DOHH2 (cell line): ENCODE data around the gene MYO1H.

Experiments used
- H3F3A ChIP-seq: fragments of 200-600 bp; sonication (generic), shearing (Covaris generic); 2 replicates; pipeline ENCODE4 v1.6.0; 2016; ENCODE audit warnings: antibody characterized with exemption, mild to moderate bottlenecking; ENCODE audit not compliant: control insufficient read depth, insufficient read depth
- H3K27ac ChIP-seq: fragments of 200-600 bp; sonication (generic); 2 replicates; pipeline ENCODE4 v1.5.1; 2014; ENCODE audit warnings: low read depth, mild to moderate bottlenecking, low read length, moderate library complexity
- H3K27me3 ChIP-seq: fragments of 200-600 bp; sonication (generic); 2 replicates; pipeline ENCODE4 v1.6.1; 2014; ENCODE audit warnings: mild to moderate bottlenecking, low read length, mixed read lengths; ENCODE audit not compliant: control insufficient read depth
- H3K36me3 ChIP-seq: fragments of 200-600 bp; sonication (generic); 2 replicates; pipeline ENCODE4 v1.6.1; 2014; ENCODE audit warnings: mild to moderate bottlenecking, low read length, moderate library complexity, mixed read lengths; ENCODE audit not compliant: control insufficient read depth
- H3K4me1 ChIP-seq: fragments of 200-600 bp; sonication (generic); 2 replicates; pipeline ENCODE4 v1.6.1; 2014; ENCODE audit warnings: mild to moderate bottlenecking, low read length, mixed read lengths; ENCODE audit not compliant: control insufficient read depth
- H3K4me2 ChIP-seq: fragments of 200-600 bp; sonication (generic); 2 replicates; pipeline ENCODE4 v1.6.0; 2014; ENCODE audit warnings: mild to moderate bottlenecking, low read length, moderate library complexity
- H3K4me3 ChIP-seq: fragments of 200-600 bp; sonication (generic); 2 replicates; pipeline ENCODE4 v1.5.1; 2014; ENCODE audit warnings: mild to moderate bottlenecking, low read length, mixed read lengths
- H3K79me2 ChIP-seq: fragments of 200-600 bp; sonication (generic); 2 replicates; pipeline ENCODE4 v1.6.1; 2014; ENCODE audit warnings: mild to moderate bottlenecking, low read length, mixed read lengths; ENCODE audit not compliant: control insufficient read depth
- H3K9me2 ChIP-seq: fragments of 200-600 bp; sonication (generic); replicated peaks from 2 replicates; pipeline ENCODE4 v1.6.1; 2014; ENCODE audit warnings: mild to moderate bottlenecking, low read length, mixed read lengths; ENCODE audit not compliant: control insufficient read depth
- H3K9me3 ChIP-seq: fragments of 200-600 bp; sonication (generic); 2 replicates; pipeline ENCODE4 v1.6.1; 2014; ENCODE audit warnings: antibody characterized with exemption, low read length, mixed read lengths; ENCODE audit not compliant: control insufficient read depth, insufficient read depth
- H4K20me1 ChIP-seq: fragments of 200-600 bp; sonication (generic); 2 replicates; pipeline ENCODE4 v1.6.0; 2014; ENCODE audit warnings: low read depth, mild to moderate bottlenecking, antibody characterized with exemption, low read length, moderate library complexity; ENCODE audit not compliant: control insufficient read depth, insufficient read depth
- EZH2phosphoT487 ChIP-seq: fragments of 200-600 bp; sonication (generic); IDR thresholded peaks from 2 replicates; pipeline ENCODE4 v1.6.1; 2017; ENCODE audit warnings: borderline replicate concordance, mild to moderate bottlenecking, antibody characterized with exemption, low read length, moderate library complexity, mixed read lengths
- TF ChIP-seq, protein P1 (sequence below): fragments of 200-600 bp; sonication (generic); IDR thresholded peaks from one replicate; pipeline ENCODE4 v1.5.1; 2014; ENCODE audit warnings: antibody characterized with exemption, mild to moderate bottlenecking, low read depth, low read length; ENCODE audit not compliant: poor library complexity, severe bottlenecking

Gene MYO1H

DNA sequence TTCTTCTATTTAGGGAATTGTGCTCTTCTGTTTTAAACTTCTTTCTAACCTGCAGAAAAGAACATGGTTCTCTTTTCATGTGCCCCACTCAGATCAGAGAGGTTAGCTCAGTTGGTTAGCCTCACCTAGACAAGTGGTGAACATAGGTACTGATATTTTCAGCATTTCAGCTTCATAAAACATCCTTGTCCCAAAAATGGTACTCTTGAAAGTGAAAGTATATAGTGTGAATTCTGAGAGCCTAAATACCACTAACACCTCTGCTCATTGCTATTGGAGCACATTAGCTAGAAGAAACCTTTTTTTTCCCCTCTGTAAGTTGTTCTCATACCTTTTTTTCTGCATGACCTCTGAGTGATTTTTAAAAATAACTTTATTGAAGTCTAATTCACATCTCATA is 147.3 kb downstream of the MYO1H start:
- H3K36me3 ChIP-seq: peaks cover 25% of the 10 kb centered on the region
- no peak overlapping the region for H3K4me2 ChIP-seq
- no peaks in the 10 kb centered on the region for H3F3A ChIP-seq
- no peaks in the 10 kb centered on the region for H3K27me3 ChIP-seq
- no peak overlapping the region for H3K27ac ChIP-seq
- no peaks in the 10 kb centered on the region for H3K4me1 ChIP-seq
- no peaks in the 10 kb centered on the region for H3K79me2 ChIP-seq
- no peaks in the 10 kb centered on the region for H3K9me3 ChIP-seq
- H4K20me1 ChIP-seq: no peaks in the 10 kb centered on the region
- no peak overlapping the region for H3K4me3 ChIP-seq
- TF ChIP-seq EZH2phosphoT487: no peak
- TF ChIP-seq, protein P1, sequence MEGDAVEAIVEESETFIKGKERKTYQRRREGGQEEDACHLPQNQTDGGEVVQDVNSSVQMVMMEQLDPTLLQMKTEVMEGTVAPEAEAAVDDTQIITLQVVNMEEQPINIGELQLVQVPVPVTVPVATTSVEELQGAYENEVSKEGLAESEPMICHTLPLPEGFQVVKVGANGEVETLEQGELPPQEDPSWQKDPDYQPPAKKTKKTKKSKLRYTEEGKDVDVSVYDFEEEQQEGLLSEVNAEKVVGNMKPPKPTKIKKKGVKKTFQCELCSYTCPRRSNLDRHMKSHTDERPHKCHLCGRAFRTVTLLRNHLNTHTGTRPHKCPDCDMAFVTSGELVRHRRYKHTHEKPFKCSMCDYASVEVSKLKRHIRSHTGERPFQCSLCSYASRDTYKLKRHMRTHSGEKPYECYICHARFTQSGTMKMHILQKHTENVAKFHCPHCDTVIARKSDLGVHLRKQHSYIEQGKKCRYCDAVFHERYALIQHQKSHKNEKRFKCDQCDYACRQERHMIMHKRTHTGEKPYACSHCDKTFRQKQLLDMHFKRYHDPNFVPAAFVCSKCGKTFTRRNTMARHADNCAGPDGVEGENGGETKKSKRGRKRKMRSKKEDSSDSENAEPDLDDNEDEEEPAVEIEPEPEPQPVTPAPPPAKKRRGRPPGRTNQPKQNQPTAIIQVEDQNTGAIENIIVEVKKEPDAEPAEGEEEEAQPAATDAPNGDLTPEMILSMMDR: no peak
- no peaks in the 10 kb centered on the region for H3K9me2 ChIP-seq

DNA sequence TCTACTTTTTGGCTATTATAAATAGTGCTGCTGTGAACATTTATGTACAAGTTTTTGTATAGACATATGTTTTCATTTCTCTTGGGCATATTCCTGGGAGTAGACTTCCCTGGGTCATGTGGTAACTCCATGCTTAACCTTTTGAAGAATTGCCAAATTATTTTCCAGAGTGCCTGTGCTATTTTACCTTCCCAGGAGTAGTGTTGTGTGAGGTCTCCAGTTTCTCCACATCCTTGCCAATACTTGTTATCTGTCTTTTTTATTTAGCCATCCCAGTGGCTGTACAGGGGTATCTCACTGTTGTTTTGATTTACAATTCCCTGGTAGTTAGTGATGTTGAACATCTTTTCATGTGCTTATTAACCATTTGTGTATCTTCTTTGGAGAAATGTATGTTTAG is 148.6 kb downstream of the MYO1H start:
- no peaks in the 10 kb centered on the region for H4K20me1 ChIP-seq
- no peaks in the 10 kb centered on the region for H3F3A ChIP-seq
- H3K9me2 ChIP-seq: no peaks in the 10 kb centered on the region
- H3K79me2 ChIP-seq: no peaks in the 10 kb centered on the region
- TF ChIP-seq EZH2phosphoT487: no peak
- TF ChIP-seq, protein P1: no peak
- H3K9me3 ChIP-seq: no peaks in the 10 kb centered on the region
- no peaks in the 10 kb centered on the region for H3K27me3 ChIP-seq
- H3K4me1 ChIP-seq: no peaks in the 10 kb centered on the region
- no peak overlapping the region for H3K4me2 ChIP-seq
- H3K27ac ChIP-seq: no peak overlapping the region
- H3K36me3 ChIP-seq: peaks cover 22% of the 10 kb centered on the region
- H3K4me3 ChIP-seq: no peak overlapping the region

DNA sequence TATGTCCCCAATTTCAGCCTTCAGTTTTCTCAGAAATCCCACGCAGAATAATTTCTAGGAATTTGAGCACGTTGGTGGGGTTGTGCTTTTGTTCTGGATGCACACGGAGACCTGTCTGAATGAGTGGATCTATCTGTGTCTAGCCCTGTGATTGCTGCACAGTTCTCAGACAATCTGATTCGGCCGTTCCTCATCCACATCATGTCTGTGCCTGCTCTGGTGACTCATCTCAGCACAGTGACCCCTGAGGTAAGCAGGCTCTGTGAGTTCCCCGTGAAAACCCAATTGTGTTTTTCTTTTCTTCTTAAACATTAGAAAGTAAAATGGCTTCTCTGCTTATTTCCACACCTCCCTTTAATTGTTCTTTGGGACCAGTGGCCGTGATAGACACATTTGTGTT is 150.0 kb downstream of the MYO1H start:
- no peaks in the 10 kb centered on the region for H3K9me3 ChIP-seq
- H3K36me3 ChIP-seq: peaks cover 21% of the 10 kb centered on the region
- H3K27me3 ChIP-seq: no peaks in the 10 kb centered on the region
- TF ChIP-seq, protein P1: no peak
- no peak for TF ChIP-seq EZH2phosphoT487
- H3K4me2 ChIP-seq: no peak overlapping the region
- no peaks in the 10 kb centered on the region for H3K9me2 ChIP-seq
- no peaks in the 10 kb centered on the region for H3F3A ChIP-seq
- no peaks in the 10 kb centered on the region for H3K4me1 ChIP-seq
- no peaks in the 10 kb centered on the region for H4K20me1 ChIP-seq
- H3K79me2 ChIP-seq: no peaks in the 10 kb centered on the region
- no peak overlapping the region for H3K4me3 ChIP-seq
- H3K27ac ChIP-seq: no peak overlapping the region
